Stomach smooth muscle (tissue), 2 donors: ENCODE data around the gene OPHN1.

Experiments used
- H3K27ac ChIP-seq: one replicate; pipeline ENCODE4 v1.7.0; 2013; ENCODE audit warnings: mild to moderate bottlenecking, low read length, inconsistent platforms
- H3K27me3 ChIP-seq, 2 donors: one replicate each; pipeline ENCODE4 v1.7.0; 2013; ENCODE audit warnings: low read length in 2 of 2; ENCODE audit not compliant: insufficient read depth in 2 of 2, control insufficient read depth in 1 of 2
- H3K36me3 ChIP-seq, 2 donors: one replicate each; pipeline ENCODE4 v1.7.0; 2013; ENCODE audit warnings: low read length in 2 of 2; ENCODE audit not compliant: control insufficient read depth in 2 of 2, insufficient read depth in 2 of 2
- H3K4me1 ChIP-seq: one replicate; pipeline ENCODE4 v1.7.0; 2013; ENCODE audit warnings: low read length; ENCODE audit not compliant: control insufficient read depth, insufficient read depth
- H3K4me3 ChIP-seq, 2 donors: one replicate each; pipeline ENCODE4 v1.7.0; 2013; ENCODE audit warnings: low read length in 2 of 2
- H3K9ac ChIP-seq, 2 donors: one replicate each; pipeline ENCODE4 v1.7.0; 2013; ENCODE audit warnings: low read length in 2 of 2, mild to moderate bottlenecking in 1 of 2
- H3K9me3 ChIP-seq, 2 donors: one replicate each; pipeline ENCODE4 v1.7.0; 2013; ENCODE audit warnings: low read length in 2 of 2; ENCODE audit not compliant: control insufficient read depth in 2 of 2
- donor health status: healthy.
- donor health status: Pancreatic carcinoma.

Gene OPHN1

DNA sequence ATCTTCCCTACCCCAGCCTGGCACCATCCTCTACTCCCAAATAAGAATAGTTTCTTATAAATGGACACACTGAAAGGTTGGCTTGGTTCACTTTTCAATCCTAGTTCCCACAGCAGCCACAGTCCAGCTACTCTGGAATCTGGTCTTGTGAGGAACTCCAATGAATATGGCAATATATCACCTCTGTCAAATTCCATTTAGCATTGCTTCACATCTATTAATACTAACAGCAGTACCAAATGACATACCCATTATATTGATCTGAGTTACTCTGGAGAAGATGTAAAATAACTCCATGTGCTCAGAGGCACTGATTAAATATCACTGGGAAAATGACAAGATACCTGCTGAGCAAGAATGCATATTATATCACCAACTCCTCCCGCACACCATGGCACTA, 8.6 kb downstream of the OPHN1 start:
- Histone ChIP-seq H3K27me3 (no peaks in the 10 kb centered on the region), H3K36me3 (no peaks in the 10 kb centered on the region), H3K9me3 (no peaks in the 10 kb centered on the region), H3K9ac (no peak overlapping the region), H3K4me1 (no peaks in the 10 kb centered on the region), H3K27ac (no peak overlapping the region), H3K4me3 (no peak overlapping the region)

DNA sequence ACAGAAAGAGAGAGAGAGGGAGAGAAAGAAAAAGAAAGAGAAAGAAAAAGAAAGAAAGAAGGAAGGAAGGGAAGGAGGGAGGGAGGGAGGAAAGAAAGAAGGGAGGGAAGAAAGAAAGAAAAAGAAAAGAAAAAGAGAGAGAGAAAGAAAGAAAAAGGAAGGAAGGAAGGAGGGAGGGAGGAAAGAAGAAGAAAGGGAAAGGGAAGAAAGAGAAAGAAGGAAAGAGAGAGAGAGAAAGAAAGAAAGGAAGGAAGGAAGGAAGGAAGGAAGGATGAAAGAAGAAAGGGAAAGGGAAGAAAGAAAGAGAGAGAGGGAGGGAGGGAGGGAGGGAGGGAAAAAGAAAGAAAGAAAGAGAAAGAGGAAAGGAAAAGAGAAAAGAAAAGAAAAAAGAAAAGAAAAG, 10.8 kb downstream of the OPHN1 start:
- Histone ChIP-seq H3K9ac (no peak overlapping the region), H3K36me3 (no peaks in the 10 kb centered on the region), H3K4me3 (no peak overlapping the region), H3K27ac (no peak overlapping the region), H3K4me1 (no peaks in the 10 kb centered on the region), H3K9me3 (no peaks in the 10 kb centered on the region), H3K27me3 (peaks cover 0 to 3% of the 10 kb centered on the region in 2 donors)

DNA sequence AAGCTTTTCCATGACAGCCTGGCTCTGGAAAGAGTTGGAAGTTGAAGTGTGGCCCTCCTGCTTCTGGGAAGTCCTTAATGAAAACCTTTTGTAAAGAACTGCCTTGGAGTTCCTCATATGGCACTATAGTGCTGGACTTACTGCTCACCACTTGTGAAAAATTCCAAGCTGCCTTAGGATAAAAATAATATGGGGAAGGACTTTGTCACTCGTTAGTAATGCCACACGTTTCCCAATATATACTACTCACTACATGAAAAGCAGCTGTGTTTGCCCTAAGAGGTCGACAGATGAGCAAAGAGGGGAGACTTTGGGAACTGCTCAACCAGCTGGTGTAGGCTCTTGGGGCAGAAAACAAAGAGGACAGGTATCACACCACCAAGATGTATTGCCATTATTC, 11.7 kb downstream of the OPHN1 start:
- H3K4me1 ChIP-seq, result no peaks in the 10 kb centered on the region
- peaks cover 0 to 3% of the 10 kb centered on the region in 2 donors for H3K27me3 ChIP-seq
- H3K27ac ChIP-seq, result no peak overlapping the region
- no peaks in the 10 kb centered on the region for H3K9me3 ChIP-seq
- H3K36me3 ChIP-seq, result no peaks in the 10 kb centered on the region
- H3K4me3 ChIP-seq, result no peak overlapping the region
- H3K9ac ChIP-seq, result no peak overlapping the region

DNA sequence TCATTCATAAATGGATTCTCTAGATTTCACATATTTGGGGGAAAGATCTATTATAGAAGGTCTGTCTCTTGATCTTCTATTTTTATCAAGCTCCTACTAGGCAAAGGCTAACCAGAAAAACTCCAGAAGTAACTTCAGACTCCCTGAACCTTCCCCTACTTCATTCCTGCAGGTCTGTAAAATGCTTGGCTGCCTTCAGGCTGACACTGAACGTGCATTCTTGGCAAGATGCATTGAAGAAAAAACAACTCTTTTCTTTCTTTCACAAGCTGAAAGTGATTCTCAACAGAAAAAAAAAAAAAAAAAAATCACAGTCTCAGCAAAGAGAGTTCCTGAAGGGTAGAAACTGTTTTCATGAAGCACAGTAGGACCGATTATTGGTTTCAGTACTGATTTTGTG, 12.7 kb downstream of the OPHN1 start:
- H3K9me3 ChIP-seq, result no peaks in the 10 kb centered on the region
- peaks cover 0 to 3% of the 10 kb centered on the region in 2 donors for H3K27me3 ChIP-seq
- H3K36me3 ChIP-seq, result no peaks in the 10 kb centered on the region
- no peaks in the 10 kb centered on the region for H3K4me1 ChIP-seq
- no peak overlapping the region for H3K9ac ChIP-seq
- no peak overlapping the region for H3K27ac ChIP-seq
- H3K4me3 ChIP-seq, result no peak overlapping the region

DNA sequence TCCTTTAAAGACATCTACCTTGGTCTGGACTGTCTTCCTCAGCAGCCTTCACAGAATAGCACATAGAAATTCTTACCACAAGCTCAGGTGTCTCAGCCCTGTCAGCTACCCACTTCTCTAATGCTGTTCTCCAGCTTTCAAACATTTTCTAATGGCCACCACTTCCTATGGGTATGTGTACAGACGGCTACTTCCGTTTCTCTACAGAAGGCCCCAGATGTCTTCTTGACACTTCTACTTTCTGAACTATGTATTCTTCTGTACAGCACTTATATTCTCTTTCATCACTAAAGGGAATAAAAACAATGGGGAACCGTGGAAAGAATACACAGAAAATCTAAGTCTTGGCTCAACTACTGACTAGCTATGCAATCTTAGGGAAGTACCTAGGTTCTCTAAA, 13.3 kb downstream of the OPHN1 start:
- no peak overlapping the region for H3K27ac ChIP-seq
- H3K9ac ChIP-seq, result no peak overlapping the region
- no peaks in the 10 kb centered on the region for H3K36me3 ChIP-seq
- peaks cover 0 to 3% of the 10 kb centered on the region in 2 donors for H3K27me3 ChIP-seq
- H3K9me3 ChIP-seq, result no peaks in the 10 kb centered on the region
- no peaks in the 10 kb centered on the region for H3K4me1 ChIP-seq
- no peak overlapping the region for H3K4me3 ChIP-seq

DNA sequence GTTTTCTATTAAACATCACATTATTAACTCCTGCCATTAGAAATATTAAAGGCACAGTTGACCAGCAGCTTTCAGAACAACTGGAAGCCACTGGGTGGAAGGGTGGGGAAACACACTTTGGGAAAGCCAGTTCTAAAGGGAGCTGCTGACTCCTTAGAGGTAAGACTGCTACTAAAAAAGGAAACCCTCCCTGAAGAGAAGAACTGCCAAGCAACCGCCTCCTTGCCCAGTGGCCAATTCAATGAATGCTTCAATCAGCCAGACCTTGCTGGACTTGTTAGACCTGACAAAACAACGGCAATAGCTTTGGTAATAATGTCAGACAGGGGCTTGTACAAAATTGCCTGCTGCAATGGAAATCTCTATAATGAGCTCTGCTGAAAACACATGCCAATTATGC, 15.6 kb downstream of the OPHN1 start:
- Histone ChIP-seq H3K4me3 (no peak overlapping the region), H3K27me3 (peaks cover 0 to 3% of the 10 kb centered on the region in 2 donors), H3K9me3 (no peaks in the 10 kb centered on the region), H3K4me1 (no peaks in the 10 kb centered on the region), H3K9ac (no peak overlapping the region), H3K27ac (no peak overlapping the region), H3K36me3 (no peaks in the 10 kb centered on the region)

DNA sequence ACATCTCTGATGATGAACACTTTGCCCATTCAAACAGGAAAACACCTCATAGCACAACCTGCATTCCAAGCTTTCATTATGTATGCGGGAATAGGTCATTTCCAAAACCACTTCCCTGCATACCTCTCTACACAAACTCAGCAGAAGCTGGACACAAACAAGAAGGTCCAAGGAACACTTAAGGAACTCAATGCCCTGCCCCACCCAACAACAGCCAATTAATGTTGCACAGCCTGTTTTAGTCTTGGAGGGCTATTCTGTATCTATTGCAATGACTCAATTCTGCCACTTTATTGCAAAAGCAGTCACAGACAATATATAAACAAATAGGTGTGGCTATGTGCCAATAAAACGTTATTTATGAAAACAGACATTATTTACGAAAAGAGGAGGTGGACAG, 16.7 kb downstream of the OPHN1 start:
- no peak overlapping the region for H3K9ac ChIP-seq
- H3K9me3 ChIP-seq, result no peaks in the 10 kb centered on the region
- no peaks in the 10 kb centered on the region for H3K4me1 ChIP-seq
- no peak overlapping the region for H3K4me3 ChIP-seq
- H3K27me3 ChIP-seq, result peaks cover 0 to 4% of the 10 kb centered on the region in 2 donors
- H3K36me3 ChIP-seq, result no peaks in the 10 kb centered on the region
- no peak overlapping the region for H3K27ac ChIP-seq

DNA sequence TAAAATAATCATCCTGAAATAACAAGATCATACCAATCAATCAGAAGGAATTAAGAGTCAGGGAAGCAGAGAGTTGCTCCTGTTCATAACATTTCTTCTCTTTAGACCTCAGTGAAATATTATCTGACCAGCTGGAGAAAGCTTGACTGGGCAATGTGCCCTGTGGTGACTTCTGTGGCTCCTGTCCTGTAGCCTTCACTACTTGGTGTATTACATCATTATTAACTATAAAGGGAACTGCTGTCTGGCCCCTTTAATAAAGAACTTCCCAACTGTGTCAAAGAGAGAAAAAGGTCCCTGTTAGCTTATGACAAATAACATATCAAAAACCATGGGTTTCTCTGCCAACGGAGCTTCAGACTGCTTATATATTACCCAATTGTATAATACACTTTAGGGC, 18.0 kb downstream of the OPHN1 start:
- Histone ChIP-seq H3K36me3 (no peaks in the 10 kb centered on the region), H3K9ac (no peak overlapping the region), H3K9me3 (no peaks in the 10 kb centered on the region), H3K27ac (no peak overlapping the region), H3K4me1 (no peaks in the 10 kb centered on the region), H3K4me3 (no peak overlapping the region), H3K27me3 (peaks cover 0 to 4% of the 10 kb centered on the region in 2 donors)

DNA sequence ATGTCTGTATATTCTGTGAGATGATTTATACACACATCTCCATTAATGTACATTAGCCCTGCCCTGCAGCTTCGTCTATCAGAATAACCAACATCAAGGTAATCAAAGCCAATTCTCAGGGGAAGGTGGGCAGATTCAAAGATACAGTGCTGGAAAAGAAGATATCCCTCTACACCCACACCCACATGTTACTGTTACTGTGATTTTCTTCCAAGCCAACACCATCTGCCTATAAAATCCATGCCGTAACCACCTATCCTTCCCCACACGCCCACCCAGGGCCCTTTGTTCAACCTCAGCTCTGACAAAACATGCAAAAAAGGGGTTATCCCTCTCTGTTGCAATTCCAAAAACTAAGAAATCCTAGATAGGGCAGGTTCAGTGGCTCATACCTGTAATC, 20.0 kb downstream of the OPHN1 start:
- no peaks in the 10 kb centered on the region for H3K9me3 ChIP-seq
- no peak overlapping the region for H3K9ac ChIP-seq
- no peak overlapping the region for H3K4me3 ChIP-seq
- peaks cover 0 to 3% of the 10 kb centered on the region in 2 donors for H3K27me3 ChIP-seq
- H3K36me3 ChIP-seq, result no peaks in the 10 kb centered on the region
- H3K4me1 ChIP-seq, result no peaks in the 10 kb centered on the region
- H3K27ac ChIP-seq, result no peak overlapping the region

DNA sequence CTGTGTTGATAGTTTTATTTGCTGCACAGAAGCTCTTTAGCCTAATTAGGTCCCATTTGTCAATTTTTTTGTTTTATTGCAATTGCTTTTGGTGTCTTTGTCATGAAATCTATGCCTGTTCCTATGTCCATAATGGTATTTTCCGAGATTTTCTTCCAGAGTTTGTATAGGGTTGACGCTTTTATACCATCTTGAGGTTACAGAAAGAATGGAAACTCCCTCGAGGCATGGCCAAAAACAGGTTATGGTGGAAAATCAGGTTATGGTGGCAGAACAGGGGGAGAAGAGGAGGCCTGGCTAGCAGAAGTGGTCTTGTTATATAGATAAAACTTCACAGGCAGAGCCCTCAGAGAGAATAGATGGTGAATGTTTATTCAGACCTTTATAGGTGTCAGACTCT, 21.6 kb downstream of the OPHN1 start:
- Histone ChIP-seq H3K4me1 (no peaks in the 10 kb centered on the region), H3K4me3 (no peak overlapping the region), H3K9me3 (no peaks in the 10 kb centered on the region), H3K27me3 (peaks cover 0 to 2% of the 10 kb centered on the region in 2 donors), H3K36me3 (no peaks in the 10 kb centered on the region), H3K9ac (no peak overlapping the region), H3K27ac (no peak overlapping the region)

DNA sequence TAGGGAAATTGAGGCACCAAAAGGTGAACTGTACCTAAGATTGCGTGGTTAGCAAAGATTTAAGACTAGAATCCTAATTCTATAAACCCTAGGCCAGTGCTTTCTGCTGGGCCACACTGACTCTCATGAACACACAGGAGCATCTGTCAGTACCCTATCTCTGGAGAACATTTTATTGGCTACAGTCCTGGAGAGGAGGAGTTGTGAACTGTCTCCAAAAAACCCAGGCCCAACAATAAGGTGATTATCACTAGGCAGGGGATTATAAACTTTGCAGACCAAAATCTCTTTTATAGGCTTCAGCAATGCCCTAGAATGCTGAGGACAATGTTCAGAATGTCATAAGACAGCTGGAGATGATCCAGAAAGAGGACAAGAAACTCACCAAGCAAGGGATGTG, 24.1 kb downstream of the OPHN1 start:
- H3K27ac ChIP-seq, result no peak overlapping the region
- peaks cover 0 to 2% of the 10 kb centered on the region in 2 donors for H3K27me3 ChIP-seq
- no peaks in the 10 kb centered on the region for H3K9me3 ChIP-seq
- H3K36me3 ChIP-seq, result no peaks in the 10 kb centered on the region
- H3K9ac ChIP-seq, result no peak overlapping the region
- H3K4me1 ChIP-seq, result no peaks in the 10 kb centered on the region
- H3K4me3 ChIP-seq, result no peak overlapping the region
